Endodermal cell (in vitro differentiated cells): ENCODE data around the gene FNBP1L. TPM values are rescaled to one million over a fixed set of nuclear protein-coding genes. Genes with fewer than 3 reads are reported as not detected.

Experiments used
- DNase-seq: peaks from one replicate; pipeline ENCODE4 v3.0.0-alpha.2; 2017
- H3K27ac ChIP-seq: 2 replicates; pipeline ENCODE4 v1.5.1; 2013; ENCODE audit warnings: mild to moderate bottlenecking, low read depth, low read length, moderate library complexity
- H3K27me3 ChIP-seq: 2 replicates; pipeline ENCODE4 v1.6.1; 2013; ENCODE audit warnings: mild to moderate bottlenecking, low read length, moderate library complexity; ENCODE audit not compliant: insufficient read depth, control insufficient read depth, poor library complexity, severe bottlenecking
- H3K36me3 ChIP-seq: 2 replicates; pipeline ENCODE4 v1.7.0; 2013; ENCODE audit warnings: mild to moderate bottlenecking, low read length, moderate library complexity; ENCODE audit not compliant: control insufficient read depth, insufficient read depth
- H3K4me1 ChIP-seq: one replicate; pipeline ENCODE4 v1.7.0; 2013; ENCODE audit warnings: low read length; ENCODE audit not compliant: control insufficient read depth, insufficient read depth
- H3K4me3 ChIP-seq: 2 replicates; pipeline ENCODE4 v1.5.1; 2013; ENCODE audit warnings: mild to moderate bottlenecking, low read length, moderate library complexity
- H3K9ac ChIP-seq: 2 replicates; pipeline ENCODE4 v1.6.1; 2013; ENCODE audit warnings: mild to moderate bottlenecking, low read length, moderate library complexity; ENCODE audit not compliant: poor library complexity, severe bottlenecking; ENCODE audit errors: extremely low read depth
- H3K9me3 ChIP-seq: 2 replicates; pipeline ENCODE4 v1.6.1; 2013; ENCODE audit warnings: mild to moderate bottlenecking, low read length, moderate library complexity; ENCODE audit not compliant: control insufficient read depth
- H3K27ac Mint-ChIP-seq: 2 replicates; pipeline ENCODE4 v1.8.0; 2020; ENCODE audit warnings: mixed read lengths
- H3K27me3 Mint-ChIP-seq: 2 replicates; pipeline ENCODE4 v1.8.0; 2021; ENCODE audit warnings: mild to moderate bottlenecking, mixed read lengths; ENCODE audit not compliant: insufficient read depth
- H3K36me3 Mint-ChIP-seq: 2 replicates; pipeline ENCODE4 v1.8.0; 2020; ENCODE audit warnings: low read depth, mixed read lengths
- H3K4me1 Mint-ChIP-seq: 2 replicates; pipeline ENCODE4 v1.8.0; 2020; ENCODE audit warnings: mixed read lengths
- H3K4me3 Mint-ChIP-seq: 2 replicates; pipeline ENCODE4 v1.8.0; 2020; ENCODE audit warnings: mild to moderate bottlenecking, moderate library complexity, mixed read lengths
- H3K9me3 Mint-ChIP-seq: 2 replicates; pipeline ENCODE4 v1.8.0; 2020; ENCODE audit warnings: mild to moderate bottlenecking, mixed read lengths
- WGBS, 2 experiments: methylation state at CpG; one replicate each; pipeline versions ENCODE4 v1.1.5 to v1.1.7; 2013; ENCODE audit warnings: missing lambda C conversion rate in 2 of 2, mixed read lengths in 1 of 2; ENCODE audit not compliant: insufficient coverage in 1 of 2, insufficient read length in 1 of 2; 5-methylcytosine and 5-hydroxymethylcytosine counted together
- total RNA-seq, 2 donors: library from RNA; stranded (reverse); fragmentation: NEBNext Ultra II Directional in 1 of 2; extraction: Animal tissue kit (Norgen Biotek cat#: 25700) in 1 of 2; gene quantifications; 2 replicates in 1 of 2; 3 replicates in 1 of 2; pipeline ENCODE4 v1.2.1, GENCODE V29; 2021
- TF ChIP-seq, protein P1 (sequence below): fragments of 200-600 bp; sonication (generic); conservative IDR thresholded peaks from 2 replicates; pipeline ENCODE4 v1.5.0; 2021; ENCODE audit warnings: antibody characterized with exemption, mild to moderate bottlenecking

Gene FNBP1L
- total RNA-seq, 2 donors from 2014 or later, result 96.8 to 107 TPM

DNA sequence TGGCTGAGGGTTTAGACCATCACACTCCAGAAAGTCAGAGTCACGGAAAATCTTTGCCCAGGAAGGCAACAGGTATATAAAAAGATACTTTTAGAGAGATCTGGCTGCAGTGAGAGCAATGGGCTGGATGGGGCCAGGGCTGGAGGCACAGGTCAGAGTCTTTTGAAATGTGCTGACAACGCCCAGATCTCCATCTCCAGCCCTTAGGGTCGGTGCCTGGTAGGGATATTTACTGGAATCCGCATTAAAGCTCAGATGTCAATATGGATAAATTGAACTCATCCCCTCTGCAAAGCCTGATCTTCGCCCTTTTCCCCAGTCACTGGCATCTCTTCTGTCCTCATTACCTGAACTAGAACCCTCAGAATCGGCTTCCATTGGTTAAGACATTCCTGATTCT, 151.6 kb downstream of the FNBP1L start:
- Mint-ChIP-seq H3K27ac (peak overlapping the region; percentile 69), H3K9me3 (no peaks in the 10 kb centered on the region)

DNA sequence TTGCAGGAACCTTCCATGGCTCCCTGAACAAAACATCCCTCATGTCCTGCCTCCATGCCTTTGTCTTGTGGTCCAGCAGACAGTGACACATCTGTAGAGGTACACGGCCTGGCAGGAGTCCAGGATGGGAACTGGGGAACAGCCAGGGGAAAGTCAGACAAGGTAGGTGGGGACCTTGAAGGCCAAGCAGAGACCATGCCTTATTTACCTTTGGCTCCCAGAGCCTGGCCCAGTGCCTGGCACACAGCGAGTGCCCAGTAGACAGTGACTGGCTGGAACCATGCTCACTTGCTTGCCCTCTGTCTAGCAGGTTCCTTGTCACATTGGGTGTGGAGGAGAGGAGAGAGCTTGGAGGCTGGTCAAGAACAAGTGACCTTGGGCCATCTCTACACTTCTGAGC, 152.7 kb downstream of the FNBP1L start:
- no peak overlapping the region for H3K9ac ChIP-seq
- Mint-ChIP-seq H3K27ac (no peak overlapping the region), H3K9me3 (no peaks in the 10 kb centered on the region), H3K4me3 (no peak overlapping the region), H3K4me1 (peaks cover 52% of the 10 kb centered on the region), H3K36me3 (peaks cover 10% of the 10 kb centered on the region), H3K27me3 (no peaks in the 10 kb centered on the region)
- peaks cover 62% of the 10 kb centered on the region for H3K36me3 ChIP-seq
- H3K27me3 ChIP-seq, result no peaks in the 10 kb centered on the region
- H3K27ac ChIP-seq, result no peak overlapping the region
- no peak for DNase-seq
- no peak overlapping the region for H3K4me3 ChIP-seq
- TF ChIP-seq, protein P1, sequence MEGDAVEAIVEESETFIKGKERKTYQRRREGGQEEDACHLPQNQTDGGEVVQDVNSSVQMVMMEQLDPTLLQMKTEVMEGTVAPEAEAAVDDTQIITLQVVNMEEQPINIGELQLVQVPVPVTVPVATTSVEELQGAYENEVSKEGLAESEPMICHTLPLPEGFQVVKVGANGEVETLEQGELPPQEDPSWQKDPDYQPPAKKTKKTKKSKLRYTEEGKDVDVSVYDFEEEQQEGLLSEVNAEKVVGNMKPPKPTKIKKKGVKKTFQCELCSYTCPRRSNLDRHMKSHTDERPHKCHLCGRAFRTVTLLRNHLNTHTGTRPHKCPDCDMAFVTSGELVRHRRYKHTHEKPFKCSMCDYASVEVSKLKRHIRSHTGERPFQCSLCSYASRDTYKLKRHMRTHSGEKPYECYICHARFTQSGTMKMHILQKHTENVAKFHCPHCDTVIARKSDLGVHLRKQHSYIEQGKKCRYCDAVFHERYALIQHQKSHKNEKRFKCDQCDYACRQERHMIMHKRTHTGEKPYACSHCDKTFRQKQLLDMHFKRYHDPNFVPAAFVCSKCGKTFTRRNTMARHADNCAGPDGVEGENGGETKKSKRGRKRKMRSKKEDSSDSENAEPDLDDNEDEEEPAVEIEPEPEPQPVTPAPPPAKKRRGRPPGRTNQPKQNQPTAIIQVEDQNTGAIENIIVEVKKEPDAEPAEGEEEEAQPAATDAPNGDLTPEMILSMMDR, result no peak
- H3K4me1 ChIP-seq, result peaks cover 4% of the 10 kb centered on the region
- H3K9me3 ChIP-seq, result no peaks in the 10 kb centered on the region
- WGBS, 2 experiments, result 83 to 89% methylated on average over 2 of the region's 2 CpGs

More for the DNA sequence above, 151.6 kb downstream of the FNBP1L start:
- Histone ChIP-seq H3K4me1 (peaks cover 4% of the 10 kb centered on the region), H3K27me3 (no peaks in the 10 kb centered on the region), H3K36me3 (peaks cover 61% of the 10 kb centered on the region), H3K9ac (no peak overlapping the region), H3K27ac (no peak overlapping the region), H3K4me3 (no peak overlapping the region), H3K9me3 (no peaks in the 10 kb centered on the region)
- H3K36me3 Mint-ChIP-seq, result peaks cover 10% of the 10 kb centered on the region
- no peak for DNase-seq
- H3K4me3 Mint-ChIP-seq, result no peak overlapping the region
- 92% methylated on average over 6 of the region's 6 CpGs for WGBS, 2 experiments
- peaks cover 51% of the 10 kb centered on the region for H3K4me1 Mint-ChIP-seq
- H3K27me3 Mint-ChIP-seq, result no peaks in the 10 kb centered on the region
- TF ChIP-seq, protein P1, result no peak

DNA sequence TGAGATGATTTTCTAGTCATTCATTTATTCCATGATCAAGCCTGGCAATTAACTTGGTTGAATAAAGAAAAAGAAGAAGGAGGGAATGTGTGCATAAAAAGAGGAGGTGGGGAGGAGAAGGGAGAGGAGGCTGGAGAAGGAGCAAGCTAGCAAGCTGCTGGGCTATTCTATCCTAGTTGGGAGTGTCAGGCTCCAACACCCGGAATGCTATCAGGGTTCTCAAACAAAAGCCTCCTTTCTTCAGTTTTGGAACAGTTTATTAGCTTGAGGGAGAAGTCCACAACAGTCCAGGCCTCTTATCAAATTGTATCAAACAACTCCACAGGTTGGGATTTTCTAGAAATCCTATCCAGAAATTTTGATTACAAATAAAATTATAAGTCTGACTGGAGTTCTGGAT, 153.8 kb downstream of the FNBP1L start:
- 100% methylated on average over 1 of the region's 1 CpG; no CpG with 5 or more reads in 1 of the 2 experiments for WGBS, 2 experiments
- TF ChIP-seq, protein P1, result no peak
- H3K4me1 Mint-ChIP-seq, result peaks cover 53% of the 10 kb centered on the region

More for the DNA sequence above, 153.8 kb downstream of the FNBP1L start:
- Histone ChIP-seq H3K36me3 (peaks cover 58% of the 10 kb centered on the region), H3K27ac (no peak overlapping the region), H3K9ac (no peak overlapping the region), H3K4me1 (peaks cover 4% of the 10 kb centered on the region), H3K9me3 (no peaks in the 10 kb centered on the region), H3K27me3 (no peaks in the 10 kb centered on the region), H3K4me3 (no peak overlapping the region)
- DNase-seq, result no peak
- Mint-ChIP-seq H3K9me3 (no peaks in the 10 kb centered on the region), H3K4me3 (no peak overlapping the region), H3K27ac (no peak overlapping the region), H3K27me3 (no peaks in the 10 kb centered on the region), H3K36me3 (peaks cover 15% of the 10 kb centered on the region)
